GDM1 (cell line): ENCODE measurements around the gene KCND1.

Source experiments
- DNase-seq: peaks from one replicate; lab custom pipeline; 2025; lab: John Stamatoyannopoulos, UW

The KCND1 gene

DNA sequence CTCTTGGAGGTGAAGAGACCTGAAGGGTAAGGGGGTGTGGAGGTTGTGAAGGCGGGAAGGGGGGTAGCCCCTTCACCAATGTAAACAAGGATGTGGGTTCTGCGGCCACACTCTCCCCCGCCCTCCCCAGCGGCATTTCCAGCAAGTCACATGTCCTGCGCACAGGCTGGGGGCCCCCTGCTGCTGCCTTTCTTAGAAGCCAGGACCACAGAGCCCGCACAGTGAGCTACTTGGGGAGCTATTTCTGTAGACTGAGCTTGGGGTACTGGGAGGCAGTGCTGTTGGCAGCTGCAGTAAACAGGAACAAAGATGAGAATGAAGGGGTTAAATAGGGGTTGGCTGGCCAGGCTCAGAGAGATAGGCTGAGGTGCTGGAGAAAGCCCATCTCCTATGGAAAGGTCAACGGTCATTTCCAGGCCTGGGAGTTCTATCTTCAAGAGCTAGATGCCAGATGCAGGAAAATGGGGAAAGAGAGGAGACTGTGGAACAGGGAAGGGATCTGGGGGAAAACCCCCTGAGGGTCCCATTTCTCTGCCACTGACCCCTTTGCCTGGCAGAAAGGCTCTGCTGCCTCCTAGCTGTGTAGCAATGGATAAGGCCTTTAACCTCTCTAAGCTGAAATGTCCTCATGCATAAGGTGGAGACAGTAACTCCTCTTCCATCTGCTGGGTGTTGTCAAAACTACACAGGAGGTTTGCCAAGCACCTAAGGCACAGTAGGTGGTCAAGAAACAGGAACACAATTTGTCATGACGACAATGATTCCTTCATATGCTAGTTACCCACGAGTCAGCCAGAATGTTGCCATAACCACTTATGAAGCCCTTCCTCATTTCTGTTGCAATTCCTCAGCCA, 34.4 kb downstream of the KCND1 start:
- DNase-seq = peak; percentile 62

DNA sequence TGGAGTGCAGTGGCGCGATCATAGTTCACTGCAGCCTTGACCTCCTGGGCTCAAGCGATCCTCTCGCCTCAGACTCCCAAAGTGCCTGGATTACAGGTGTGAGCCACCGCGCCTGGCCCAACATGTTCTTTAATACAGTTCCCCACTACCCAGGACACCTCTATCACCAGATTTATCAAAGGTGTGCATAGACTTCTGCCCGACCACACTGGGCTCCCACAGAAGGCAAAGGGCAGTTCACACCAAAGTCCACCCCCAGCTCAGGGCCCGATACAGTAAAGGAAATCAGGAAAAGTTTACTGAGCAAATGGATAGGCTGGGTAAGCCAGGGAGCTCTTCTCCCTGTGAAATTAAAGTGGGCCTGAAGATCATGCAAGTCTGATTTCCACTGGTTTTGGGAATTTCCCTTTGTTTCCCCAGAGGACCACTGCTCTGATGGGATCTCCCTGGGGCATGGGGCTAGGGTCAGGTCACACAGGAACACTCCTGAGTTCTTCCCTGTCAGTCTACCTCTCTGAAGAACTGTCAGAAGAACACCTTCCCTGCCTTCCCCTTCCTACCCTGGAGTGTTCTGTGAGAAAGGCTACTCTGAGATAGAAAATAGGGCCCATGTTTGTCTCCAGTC, 35.1 kb downstream of the KCND1 start:
- no peak for DNase-seq

DNA sequence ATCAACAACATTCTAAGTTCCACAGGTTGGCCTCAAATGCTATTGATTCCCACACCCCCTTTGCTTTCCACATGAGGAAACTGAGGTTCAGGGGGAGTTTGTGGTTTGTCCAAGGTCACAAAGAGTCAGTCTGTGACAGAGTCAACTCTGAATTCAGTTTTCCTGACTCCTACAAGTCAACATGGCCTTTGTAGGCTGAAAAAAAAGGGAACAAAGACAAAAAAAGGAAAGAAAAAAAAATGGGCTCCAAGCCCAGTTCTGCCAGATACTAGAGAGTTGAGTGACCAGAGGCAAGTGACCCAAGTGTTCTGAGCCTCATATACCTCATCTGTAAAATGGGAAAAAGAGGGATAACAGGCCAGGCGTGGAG, 36.4 kb downstream of the KCND1 start:
- no peak for DNase-seq

DNA sequence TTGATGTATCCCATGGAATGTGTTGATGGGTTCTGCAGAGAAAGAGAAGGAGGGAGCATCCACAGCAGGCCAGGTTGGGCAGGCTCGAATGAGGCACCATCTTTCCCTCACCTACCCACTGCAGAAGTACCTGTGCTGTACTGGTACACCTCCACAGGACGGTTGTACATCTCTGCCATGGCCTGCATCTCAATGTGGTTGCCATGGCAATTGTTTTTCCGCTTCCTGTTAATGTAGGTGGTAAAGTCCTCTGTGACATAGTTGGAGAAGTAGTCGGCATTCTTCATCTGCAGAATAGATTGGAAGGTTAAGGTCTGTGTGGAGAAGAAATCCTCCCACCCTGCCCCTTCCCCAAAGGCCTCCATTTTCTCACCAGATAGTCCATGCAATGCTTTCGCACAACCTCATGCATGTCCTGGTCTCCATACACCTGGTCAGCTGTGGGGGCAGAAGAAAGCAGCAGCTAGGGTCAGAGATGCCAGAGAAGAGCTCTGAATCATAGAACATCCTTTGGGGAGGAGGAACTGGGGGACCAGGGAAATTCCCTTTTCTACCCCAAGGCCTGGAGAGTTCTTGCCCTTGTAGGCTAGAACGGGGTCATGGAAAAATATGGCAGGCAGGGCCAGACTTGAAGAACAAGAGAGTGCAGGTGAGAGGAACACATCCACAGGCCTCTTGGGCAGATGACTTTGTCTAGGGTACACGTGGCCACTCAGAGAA, 36.9 kb downstream of the KCND1 start:
- no peak for DNase-seq

DNA sequence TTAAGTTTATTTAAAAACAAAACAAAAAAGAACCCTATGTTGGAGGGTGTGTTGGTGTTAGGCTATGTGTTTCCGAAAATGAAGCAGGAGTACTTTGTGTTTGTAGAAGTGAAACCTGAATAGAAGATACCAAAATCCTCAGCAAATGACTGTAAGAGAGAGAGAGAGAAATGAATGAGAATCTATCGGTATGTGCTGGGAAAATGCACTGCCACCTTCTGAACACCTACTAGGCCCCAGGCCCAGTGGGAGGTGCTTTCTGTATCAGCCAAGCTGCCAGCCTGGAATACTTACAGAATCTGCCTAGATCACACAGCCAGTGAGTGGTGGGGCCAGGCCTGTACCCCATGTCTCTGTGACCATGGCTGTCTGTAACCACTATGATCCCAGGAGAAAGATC, 37.9 kb downstream of the KCND1 start:
- DNase-seq = no peak

DNA sequence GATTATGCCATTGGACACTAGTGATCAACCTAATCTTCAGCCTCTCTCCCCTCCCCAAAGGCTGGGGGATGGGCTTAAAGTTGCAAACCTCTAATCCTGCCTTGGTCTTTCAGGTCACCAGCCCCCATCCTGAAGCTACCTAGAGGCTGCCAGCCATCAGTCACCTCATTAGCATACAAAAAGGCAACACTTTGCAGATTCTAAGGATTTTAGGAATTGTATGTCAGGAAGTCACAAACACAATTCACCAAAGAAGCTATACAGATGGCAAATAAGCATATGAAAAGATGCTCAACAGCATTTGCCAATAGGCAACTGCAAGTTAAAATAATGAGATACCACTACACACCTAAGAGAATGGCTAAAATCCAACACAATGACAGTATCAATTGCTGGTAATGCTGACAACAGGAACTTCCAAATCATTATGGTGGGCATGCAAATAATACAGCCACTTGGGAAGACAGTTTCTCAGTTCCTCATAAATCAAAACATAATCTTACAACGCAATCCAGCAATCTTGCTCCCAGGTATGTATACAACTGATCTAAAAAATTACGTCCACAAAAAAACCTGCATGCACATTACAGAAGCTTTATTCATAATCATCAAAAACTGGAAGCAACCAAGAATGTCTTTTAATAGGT, 43.8 kb downstream of the KCND1 start:
- no peak for DNase-seq

DNA sequence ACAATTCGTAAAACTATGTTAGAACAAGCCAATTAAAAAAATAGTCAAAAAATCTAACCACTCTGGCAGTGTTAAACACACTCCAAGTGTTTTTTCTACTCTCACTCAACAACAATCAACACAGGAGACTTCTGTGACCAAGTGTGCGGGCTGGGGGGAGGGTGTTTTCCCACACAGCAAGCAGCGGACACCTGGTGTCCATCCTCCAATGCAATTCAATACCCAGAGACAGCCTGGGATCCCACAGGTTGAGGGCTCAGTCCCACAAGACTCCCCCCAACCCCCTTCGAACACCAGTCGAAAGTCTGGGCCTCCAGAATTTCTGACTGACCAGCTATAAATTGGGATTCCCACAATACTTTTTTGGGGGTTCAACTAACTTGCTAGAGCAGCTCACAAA, 44.5 kb downstream of the KCND1 start:
- DNase-seq = no peak

DNA sequence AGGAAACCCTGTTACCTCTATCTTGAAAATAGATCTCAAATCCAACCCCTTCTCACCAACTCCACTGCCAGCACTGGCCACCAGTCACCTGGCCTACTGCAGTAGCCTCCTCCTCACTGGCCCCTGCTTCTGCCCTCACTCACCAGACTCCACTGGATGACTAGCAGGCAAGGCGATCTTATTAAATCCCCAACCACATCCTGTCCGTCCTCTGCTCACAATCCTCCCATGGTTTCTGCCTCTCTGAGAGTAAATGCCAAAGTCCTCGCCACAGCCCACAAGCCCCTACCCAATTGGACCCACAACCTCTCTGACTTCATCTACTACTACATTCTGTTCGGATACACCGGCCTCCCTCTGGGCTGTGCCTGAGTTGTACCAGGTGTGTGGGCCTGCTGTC, 47.4 kb downstream of the KCND1 start:
- no peak for DNase-seq

DNA sequence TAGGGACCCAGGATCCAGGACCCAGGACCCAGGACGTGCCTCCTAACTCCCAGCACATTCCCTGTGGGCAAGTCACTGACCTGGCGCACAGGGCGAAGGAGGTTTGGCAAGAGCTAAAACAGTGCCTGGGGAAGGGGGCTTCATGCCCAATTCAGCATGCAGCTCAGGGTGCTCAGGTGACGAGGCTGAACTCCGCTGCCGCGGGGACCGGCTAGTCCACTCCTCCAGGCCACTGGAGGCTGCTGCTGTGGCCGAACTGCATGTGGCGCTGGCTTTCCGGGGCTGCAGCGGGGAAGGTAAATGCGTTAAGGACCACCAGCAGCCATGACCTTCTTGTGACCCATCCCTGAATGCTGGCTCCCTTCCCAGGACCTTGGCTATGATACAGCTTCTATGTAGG, 47.9 kb downstream of the KCND1 start:
- no peak for DNase-seq

DNA sequence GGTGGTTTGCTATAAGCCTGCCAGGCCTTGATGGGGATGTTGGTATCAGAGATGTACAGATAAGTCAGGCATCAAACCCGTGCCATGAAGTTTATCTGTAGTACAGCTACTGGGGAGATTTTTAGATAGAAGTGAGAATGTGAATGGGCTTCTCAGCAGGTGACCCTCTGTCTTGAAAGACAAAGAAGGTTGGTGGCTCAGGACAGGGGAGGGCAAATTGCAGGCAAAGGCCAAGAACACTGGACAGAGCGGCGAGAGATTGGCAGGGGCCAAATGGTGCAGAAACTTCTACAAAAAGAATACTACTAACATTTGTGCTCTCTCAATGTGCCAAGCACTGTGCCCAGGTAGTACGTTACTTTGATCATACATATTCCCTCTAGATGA, 50.9 kb downstream of the KCND1 start:
- no peak for DNase-seq

DNA sequence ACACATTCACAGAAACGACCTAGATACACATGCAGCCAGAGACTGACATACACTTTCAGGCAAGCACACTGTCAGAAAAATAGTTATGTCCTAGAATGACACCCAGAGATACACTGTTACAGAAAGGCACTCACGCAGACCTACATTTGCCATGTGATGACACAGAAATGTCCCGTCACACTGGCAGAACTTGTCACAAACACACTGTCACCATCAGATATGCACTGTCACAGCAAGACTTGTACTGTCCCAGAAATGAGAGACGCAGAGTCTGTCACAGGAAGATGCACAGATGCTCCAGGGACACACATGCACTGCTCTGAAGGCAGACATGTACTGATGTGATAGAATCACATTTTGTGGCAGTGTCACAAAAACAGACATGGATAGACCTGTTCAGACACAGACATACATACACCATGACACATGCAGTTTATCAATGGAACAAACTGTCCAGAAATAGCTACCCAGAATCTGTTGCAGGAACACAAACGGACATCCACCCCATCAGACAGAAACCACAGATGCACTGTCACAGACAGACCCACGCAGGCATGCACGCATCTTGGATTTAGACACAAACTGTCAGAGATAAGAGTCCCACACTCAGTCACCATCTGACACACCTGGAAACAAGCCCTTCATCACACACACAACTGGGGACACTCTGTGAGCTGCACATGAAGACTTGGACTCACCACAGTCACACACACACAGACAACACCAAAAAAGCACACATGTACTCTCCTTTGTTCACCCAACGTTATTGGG, 51.5 kb downstream of the KCND1 start:
- DNase-seq = no peak

DNA sequence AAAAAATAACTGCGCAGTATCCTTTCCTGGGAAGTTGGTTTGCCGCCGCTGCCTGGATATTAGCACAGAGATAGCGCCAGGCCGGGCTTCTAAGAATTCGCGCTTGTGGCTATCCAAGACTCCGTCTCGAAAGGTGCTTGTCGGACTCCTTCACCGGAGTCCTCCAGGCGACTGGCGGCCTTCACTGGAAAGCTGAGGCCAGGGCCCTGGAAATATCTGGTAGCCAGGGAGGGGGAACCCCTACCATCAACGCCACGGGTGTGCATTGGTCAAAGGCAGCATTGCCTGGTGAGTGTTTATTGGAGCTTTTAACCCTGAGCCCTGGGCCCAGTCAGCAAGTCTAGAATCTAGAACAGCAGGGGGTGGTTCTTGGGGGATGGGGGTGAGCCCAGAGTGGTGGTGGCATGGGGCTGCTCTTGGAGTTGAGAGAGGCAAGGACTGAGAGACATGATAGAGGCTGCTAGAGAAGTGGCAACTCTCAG, 52.2 kb downstream of the KCND1 start:
- no peak for DNase-seq

DNA sequence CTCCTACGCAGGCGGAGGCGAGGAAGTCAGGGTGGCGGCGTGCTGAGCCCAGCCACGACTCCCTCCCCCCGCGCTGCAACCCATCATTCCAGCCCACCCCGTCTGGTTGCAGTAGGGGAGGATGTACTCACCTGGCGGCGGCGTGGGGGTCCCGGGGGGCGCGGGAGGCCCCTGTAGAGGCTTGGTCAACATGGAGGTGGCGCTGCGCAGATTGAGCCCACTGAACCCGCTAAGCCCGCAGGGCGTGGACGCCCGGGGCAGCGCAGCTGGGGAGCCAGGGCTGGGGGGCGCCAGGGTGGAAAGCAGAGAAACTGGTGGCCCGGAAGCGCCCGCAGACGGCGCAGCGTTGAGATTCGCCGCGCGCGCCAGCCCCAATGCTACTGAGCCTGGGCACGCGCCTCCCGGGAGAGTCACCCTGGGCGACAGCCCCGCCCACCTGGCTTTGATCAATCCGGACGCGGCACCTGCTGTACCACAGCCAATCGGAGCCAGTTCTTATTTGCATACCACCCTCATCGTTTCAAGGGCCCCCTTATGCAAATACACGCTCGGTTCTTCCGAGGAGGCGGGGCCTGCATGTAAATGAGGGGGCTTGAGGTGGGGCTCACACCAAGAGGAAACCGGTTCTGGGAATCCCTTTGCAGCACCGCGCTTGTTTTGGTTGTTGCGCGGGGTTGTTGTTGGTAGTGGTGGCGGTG, 52.9 kb downstream of the KCND1 start, which contains the start of gene PIM2:
Gene PIM2 (minus strand): TSS at position 382 of the 698 bp plus-strand sequence. CDS start 190 bp downstream, at position 192.
- DNase-seq = peak; percentile 85

DNA sequence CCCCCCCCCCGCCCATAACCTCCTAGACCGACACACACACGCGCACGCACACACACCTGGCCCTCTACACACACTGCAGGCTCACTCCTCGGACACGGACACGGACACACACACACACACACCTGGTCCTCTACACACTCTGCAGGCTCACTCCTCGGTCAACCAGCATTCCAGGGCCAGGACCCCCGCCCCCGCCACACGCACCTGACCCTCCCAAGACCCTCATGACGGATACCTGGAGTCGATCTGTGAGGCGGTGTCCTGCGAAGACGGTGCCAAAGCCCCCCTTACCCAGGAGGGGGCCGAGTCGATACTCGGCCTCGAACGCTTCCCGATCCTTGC, 53.4 kb downstream of the KCND1 start:
- DNase-seq = no peak

DNA sequence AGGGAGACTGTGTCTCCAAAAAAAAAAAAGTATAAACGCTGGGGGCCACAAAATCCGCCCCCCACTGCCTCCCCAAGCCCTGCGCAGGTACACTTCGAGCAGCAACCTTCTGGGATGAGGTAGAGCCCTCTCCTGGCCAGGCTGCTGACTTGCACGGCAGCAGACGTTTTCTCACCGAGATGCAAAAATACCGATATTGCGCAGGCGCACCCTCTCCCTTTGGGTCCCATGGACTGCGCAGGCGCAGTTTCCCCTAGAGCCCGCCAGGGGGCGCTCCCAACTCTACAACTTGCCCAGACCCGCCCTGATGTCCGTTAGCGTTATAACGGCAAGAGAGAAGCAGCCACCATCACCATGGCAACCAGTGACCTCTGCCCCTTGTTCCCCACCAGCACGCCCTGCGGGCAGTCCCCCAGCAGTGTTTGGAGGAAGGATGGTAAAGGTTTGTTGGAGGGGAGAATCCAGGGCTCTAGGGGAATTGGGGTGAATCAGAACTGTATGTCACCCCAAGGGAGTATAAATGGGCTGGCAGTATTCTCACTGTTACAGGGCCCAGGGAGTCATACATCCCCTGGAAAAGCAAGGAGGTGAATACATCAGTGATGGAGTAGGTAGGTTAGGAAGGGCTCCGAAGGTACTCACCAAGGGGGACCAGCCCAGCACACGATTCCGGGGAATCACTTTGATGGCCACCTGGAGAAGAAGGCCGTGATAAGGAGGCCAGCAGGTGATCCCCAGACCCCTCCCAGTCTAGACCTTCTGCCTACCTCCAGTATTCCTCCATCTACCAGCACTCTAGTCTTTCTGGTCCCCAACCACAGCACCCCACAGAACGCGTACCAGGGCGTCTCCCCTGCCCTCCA, 54.3 kb downstream of the KCND1 start:
- DNase-seq = peak; percentile 78

DNA sequence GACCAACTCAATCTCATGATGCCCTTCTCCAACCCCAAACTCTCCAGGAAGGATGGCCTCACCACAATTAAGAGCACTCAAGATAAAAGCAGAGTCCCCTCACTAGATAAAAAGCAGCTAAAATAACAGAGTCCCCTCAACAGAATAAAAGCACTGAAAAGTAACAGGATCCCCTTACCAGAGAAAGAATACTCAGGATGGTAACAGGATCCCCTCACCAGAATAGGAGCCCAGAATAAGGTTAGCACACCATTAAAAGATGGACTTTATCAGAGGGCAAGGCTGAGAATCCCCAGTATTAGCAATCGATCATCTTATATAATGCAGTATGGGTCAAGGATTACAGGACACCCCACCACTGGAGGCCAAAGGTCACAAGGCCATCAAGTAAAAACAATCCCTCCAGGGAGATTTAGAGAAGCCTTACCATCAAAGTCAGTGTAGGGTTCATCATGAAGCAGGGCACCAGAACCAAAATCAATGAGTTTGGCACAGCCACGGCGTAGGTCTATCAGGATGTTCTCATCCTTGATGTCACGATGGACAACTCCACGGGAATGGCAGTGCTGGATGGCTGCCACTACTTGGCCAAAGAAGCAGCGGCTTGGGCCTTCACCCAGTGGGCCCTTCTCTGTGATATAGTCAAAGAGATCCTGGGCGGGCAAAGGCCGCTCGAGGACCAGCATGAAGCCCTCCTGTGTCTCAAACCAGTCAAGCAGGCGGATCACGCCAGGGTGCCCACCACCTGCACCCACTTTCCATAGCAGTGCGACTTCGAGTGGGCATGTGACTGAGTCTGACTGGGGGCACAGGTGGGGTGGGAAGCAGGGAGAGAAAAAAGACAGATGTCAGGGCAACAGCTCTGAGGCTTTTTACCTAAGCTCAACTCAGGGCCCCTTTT, 56.8 kb downstream of the KCND1 start:
- no peak for DNase-seq

DNA sequence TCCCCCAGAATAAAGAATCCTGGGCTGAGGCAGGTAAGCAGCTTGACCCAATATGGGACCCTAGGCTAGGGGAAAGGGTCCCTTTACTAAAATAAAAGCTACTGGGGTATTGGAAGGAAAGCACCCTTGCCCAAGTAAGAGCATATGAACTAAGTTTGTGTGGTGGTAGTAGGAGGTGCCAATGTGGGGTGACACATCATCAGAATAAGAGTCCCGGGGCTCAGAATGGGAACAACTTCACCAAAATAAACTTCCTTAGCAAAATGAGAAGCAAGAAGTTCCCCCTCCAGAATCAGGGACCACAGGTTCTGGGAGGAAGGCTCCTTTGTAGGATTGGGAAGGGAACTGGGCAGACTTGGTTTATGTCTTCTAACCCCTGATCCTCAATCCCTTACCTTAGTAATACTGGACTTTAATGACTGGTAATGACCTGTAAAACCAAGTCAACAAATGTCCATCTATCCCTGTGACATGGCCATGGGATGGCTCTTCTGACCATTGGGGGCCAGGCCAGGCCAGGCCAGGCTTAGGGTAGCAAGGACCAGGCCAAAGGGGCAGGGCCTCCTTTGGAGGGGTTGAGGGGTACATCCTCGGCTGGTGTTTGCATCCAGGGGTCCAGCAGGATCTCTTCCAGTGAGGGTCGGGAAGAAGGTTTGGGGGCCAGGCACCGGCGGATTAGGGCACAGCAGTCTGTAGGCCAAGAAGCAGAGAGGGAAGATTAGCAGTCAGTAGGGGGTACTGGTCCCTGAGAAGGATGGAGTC, 57.9 kb downstream of the KCND1 start:
- DNase-seq = no peak
